Neural cell (in vitro differentiated cells): Measurements from ENCODE around the gene PEAK1. TPM values are rescaled to one million over a fixed set of nuclear protein-coding genes. Genes with fewer than 3 reads are reported as not detected.

Experiments
- H2AFZ ChIP-seq: fragments of 200-600, 300-800 bp; sonication (generic), shearing (Covaris generic); 2 replicates; pipeline ENCODE4 v1.6.0; 2014; ENCODE audit warnings: low read depth, mild to moderate bottlenecking, antibody characterized with exemption, low read length, moderate library complexity
- H3F3A ChIP-seq: fragments of 200-600 bp; shearing (Covaris generic); 2 replicates; pipeline ENCODE4 v1.6.1; 2016; ENCODE audit warnings: mild to moderate bottlenecking, moderate library complexity, mixed read lengths, antibody characterized with exemption, low read length; ENCODE audit not compliant: insufficient read depth, poor library complexity, severe bottlenecking
- H3K27ac ChIP-seq: fragments of 200-600, 300-800 bp; sonication (generic), shearing (Covaris generic); 2 replicates; pipeline ENCODE4 v1.5.1; 2014; ENCODE audit warnings: mild to moderate bottlenecking, low read length, moderate library complexity
- H3K27me3 ChIP-seq: fragments of 300-800, 200-600 bp; sonication (generic), shearing (Covaris generic); 2 replicates; pipeline ENCODE4 v1.6.0; 2014; ENCODE audit warnings: mild to moderate bottlenecking, low read depth, low read length, moderate library complexity; ENCODE audit not compliant: insufficient read depth
- H3K36me3 ChIP-seq: fragments of 300-800, 200-600 bp; sonication (generic), shearing (Covaris generic); 2 replicates; pipeline ENCODE4 v1.5.1; 2014; ENCODE audit warnings: mild to moderate bottlenecking, antibody characterized with exemption, low read length, moderate library complexity; ENCODE audit not compliant: insufficient read depth
- H3K4me2 ChIP-seq: fragments of 300-800, 200-600 bp; sonication (generic), shearing (Covaris generic); 2 replicates; pipeline ENCODE4 v1.6.0; 2014; ENCODE audit warnings: mild to moderate bottlenecking, low read length
- H3K4me3 ChIP-seq: fragments of 300-800, 200-600 bp; sonication (generic), shearing (Covaris generic); 2 replicates; pipeline ENCODE4 v1.5.1; 2014; ENCODE audit warnings: mild to moderate bottlenecking, low read length, moderate library complexity
- H3K79me2 ChIP-seq: fragments of 200-600 bp; shearing (Covaris generic); replicated peaks from 2 replicates; pipeline ENCODE4 v1.6.0; 2014; ENCODE audit warnings: mild to moderate bottlenecking, low read length, moderate library complexity; ENCODE audit not compliant: insufficient read depth
- H3K9ac ChIP-seq: fragments of 300-800, 200-600 bp; sonication (generic), shearing (Covaris generic); 2 replicates; pipeline ENCODE4 v1.6.1; 2016; ENCODE audit warnings: mild to moderate bottlenecking, low read length, mixed read lengths
- H3K9me2 ChIP-seq: fragments of 200-600 bp; shearing (Covaris generic); 2 replicates; pipeline ENCODE4 v1.6.1; 2016; ENCODE audit warnings: mild to moderate bottlenecking, low read length, mixed read lengths; ENCODE audit not compliant: insufficient read depth
- H3K9me3 ChIP-seq: fragments of 200-600, 300-800 bp; sonication (generic), shearing (Covaris generic); 2 replicates; pipeline ENCODE4 v1.6.1; 2016; ENCODE audit warnings: mild to moderate bottlenecking, mixed run types, low read length, moderate library complexity, mixed read lengths
- H4K20me1 ChIP-seq: fragments of 200-600 bp; shearing (Covaris generic); 2 replicates; pipeline ENCODE4 v1.6.1; 2016; ENCODE audit warnings: mild to moderate bottlenecking, mixed run types; ENCODE audit not compliant: insufficient read depth
- CTCF ChIP-seq: fragments of 450-650 bp; IDR thresholded peaks from 2 replicates; pipeline ENCODE4 v1.5.1; 2014; ENCODE audit warnings: antibody characterized with exemption, mild to moderate bottlenecking, moderate library complexity; ENCODE audit not compliant: poor library complexity, severe bottlenecking
- EP300 ChIP-seq: fragments of 450-650 bp; conservative IDR thresholded peaks from 2 replicates; pipeline ENCODE4 v1.6.1; 2014; ENCODE audit warnings: antibody characterized with exemption, mild to moderate bottlenecking, moderate library complexity; ENCODE audit not compliant: poor library complexity, severe bottlenecking
- EZH2 ChIP-seq: fragments of 200-600, 300-800 bp; shearing (Covaris generic), sonication (generic); IDR thresholded peaks from 2 replicates; pipeline ENCODE4 v1.6.1; 2014; ENCODE audit warnings: antibody characterized with exemption, low read length, borderline replicate concordance, mild to moderate bottlenecking; ENCODE audit not compliant: insufficient read depth, poor library complexity, severe bottlenecking
- MXI1 ChIP-seq: fragments of 450-650 bp; conservative IDR thresholded peaks from 2 replicates; pipeline ENCODE4 v1.6.1; 2014; ENCODE audit warnings: antibody characterized with exemption, mild to moderate bottlenecking; ENCODE audit not compliant: poor library complexity, severe bottlenecking
- POLR2AphosphoS5 ChIP-seq: IDR thresholded peaks from 2 replicates; pipeline ENCODE4 v1.6.1; 2012
- RAD21 ChIP-seq: fragments of 450-650 bp; conservative IDR thresholded peaks from 2 replicates; pipeline ENCODE4 v1.6.1; 2014; ENCODE audit warnings: antibody characterized with exemption, mild to moderate bottlenecking, moderate library complexity
- REST ChIP-seq: IDR thresholded peaks from 2 replicates; pipeline ENCODE4 v1.6.1; 2012; ENCODE audit warnings: borderline replicate concordance
- SMC3 ChIP-seq: fragments of 450-650 bp; conservative IDR thresholded peaks from 2 replicates; pipeline ENCODE4 v1.6.1; 2014; ENCODE audit warnings: antibody characterized with exemption, mild to moderate bottlenecking, moderate library complexity; ENCODE audit not compliant: poor library complexity
- TAF1 ChIP-seq: IDR thresholded peaks from 2 replicates; pipeline ENCODE4 v1.6.1; 2012; ENCODE audit warnings: low read depth
- polyA plus RNA-seq: library from polyadenylated mRNA; depleted of rRNA; stranded (reverse); fragments of >200 nt; gene quantifications from 2 replicates; pipeline ENCODE4 v1.2.3, GENCODE V29; 2014

PEAK1 gene
- polyA plus RNA-seq, 1 donor from 2014 or later: 5.8 TPM

GRCh38 chr15:77380033-77380432 lies 39.9 kb downstream of the PEAK1 start:
- no peaks in the 10 kb centered on the region for H3K9me3 ChIP-seq
- H4K20me1 ChIP-seq: no peaks in the 10 kb centered on the region
- no peak overlapping the region for H3K9ac ChIP-seq
- no peaks in the 10 kb centered on the region for H3K9me2 ChIP-seq
- no peak overlapping the region for H3K27ac ChIP-seq
- H3K79me2 ChIP-seq: no peaks in the 10 kb centered on the region
- no peaks in the 10 kb centered on the region for H3K36me3 ChIP-seq
- H3F3A ChIP-seq: no peaks in the 10 kb centered on the region
- no peak overlapping the region for H2AFZ ChIP-seq
- TF ChIP-seq TAF1: no peak
- no peak for TF ChIP-seq POLR2AphosphoS5
- TF ChIP-seq CTCF: no peak
- TF ChIP-seq MXI1: no peak
- TF ChIP-seq SMC3: no peak
- no peak for TF ChIP-seq RAD21
- no peak for TF ChIP-seq EZH2
- TF ChIP-seq REST: no peak
- no peak for TF ChIP-seq EP300
- H3K27me3 ChIP-seq: no peaks in the 10 kb centered on the region
- H3K4me3 ChIP-seq: no peak overlapping the region
- H3K4me2 ChIP-seq: no peak overlapping the region

GRCh38 chr15:77376770-77377169 lies 43.1 kb downstream of the PEAK1 start:
- H4K20me1 ChIP-seq: no peaks in the 10 kb centered on the region

More at GRCh38 chr15:77376770-77377169, 43.1 kb downstream of the PEAK1 start:
- TF ChIP-seq MXI1: no peak
- no peak for TF ChIP-seq RAD21
- no peak for TF ChIP-seq REST
- TF ChIP-seq EZH2: no peak
- TF ChIP-seq POLR2AphosphoS5: no peak
- TF ChIP-seq TAF1: no peak
- no peak for TF ChIP-seq EP300
- no peak for TF ChIP-seq SMC3
- TF ChIP-seq CTCF: no peak
- no peaks in the 10 kb centered on the region for H3K9me2 ChIP-seq
- no peaks in the 10 kb centered on the region for H3K36me3 ChIP-seq
- H2AFZ ChIP-seq: no peak overlapping the region
- H3K27ac ChIP-seq: no peak overlapping the region
- H3K9ac ChIP-seq: no peak overlapping the region
- H3K4me2 ChIP-seq: no peak overlapping the region
- no peaks in the 10 kb centered on the region for H3K9me3 ChIP-seq
- no peaks in the 10 kb centered on the region for H3F3A ChIP-seq
- H3K27me3 ChIP-seq: no peaks in the 10 kb centered on the region
- no peaks in the 10 kb centered on the region for H3K79me2 ChIP-seq
- no peak overlapping the region for H3K4me3 ChIP-seq
